EH (cell line): Measurements from ENCODE around the gene ITCH.
A peak's percentile ranks its signal among the peaks of the same experiment; 100 is the strongest.
"Not testable (repeated sequence)": the region's sequence is repeated elsewhere in the genome, so short reads cannot be mapped to it uniquely, and the experiment has no call there.

ENCODE experiments used
- DNase-seq: peaks from one replicate; pipeline ENCODE4 v3.0.0-alpha.2; 2015; ENCODE audit warnings: low read depth

ITCH gene

GRCh38 chr20:34510575-34510974 lies 147.5 kb downstream of the ITCH start:
- no peak for DNase-seq

GRCh38 chr20:34511891-34512265 lies 148.8 kb downstream of the ITCH start:
- DNase-seq = no peak

GRCh38 chr20:34512266-34512954 lies 149.3 kb downstream of the ITCH start:
- DNase-seq = peak; percentile 38

GRCh38 chr20:34512955-34513419 lies 149.9 kb downstream of the ITCH start:
- no peak for DNase-seq

GRCh38 chr20:34514034-34514433 lies 151.0 kb downstream of the ITCH start:
- DNase-seq = not testable (repeated sequence)

GRCh38 chr20:34514897-34515483 lies 151.9 kb downstream of the ITCH start:
- DNase-seq = peak; percentile 28

GRCh38 chr20:34515484-34516246 lies 152.6 kb downstream of the ITCH start:
- peak; percentile 48 for DNase-seq

GRCh38 chr20:34516247-34517113 lies 153.4 kb downstream of the ITCH start, which contains the start of gene DYNLRB1:
Gene DYNLRB1, plus strand, starts transcription at chr20:34516422. Its CDS starts 37 bp downstream, at chr20:34516459.
- DNase-seq = peak; percentile 95

- DNase-seq = no peak
These were observed 154.0 kb downstream of the ITCH start for GRCh38 chr20:34517114-34517505.

- DNase-seq = not testable (repeated sequence)
These were observed 155.8 kb downstream of the ITCH start for GRCh38 chr20:34518863-34519262.

- not testable (repeated sequence) for DNase-seq
These were observed 156.8 kb downstream of the ITCH start for GRCh38 chr20:34519841-34520240.

GRCh38 chr20:34522969-34523871 lies 160.1 kb downstream of the ITCH start:
- peak; percentile 85 for DNase-seq

GRCh38 chr20:34524426-34524825 lies 161.4 kb downstream of the ITCH start:
- DNase-seq = no peak

- no peak for DNase-seq
These were observed 162.3 kb downstream of the ITCH start for GRCh38 chr20:34525342-34525708.

GRCh38 chr20:34525709-34526416 lies 162.8 kb downstream of the ITCH start:
- peak; percentile 100 for DNase-seq

- peak; percentile 36 for DNase-seq
These were observed 163.4 kb downstream of the ITCH start for GRCh38 chr20:34526466-34526865.

GRCh38 chr20:34527016-34527415 lies 163.9 kb downstream of the ITCH start:
- DNase-seq = no peak

- DNase-seq = no peak
These were observed 165.8 kb downstream of the ITCH start for GRCh38 chr20:34528921-34529297.

- no peak for DNase-seq
These were observed 166.7 kb downstream of the ITCH start for GRCh38 chr20:34529742-34530141.

- DNase-seq = no peak
These were observed 167.3 kb downstream of the ITCH start for GRCh38 chr20:34530342-34530741.
